Retinal pigment epithelial cell (primary cell): ENCODE data around the gene PTPRD.
A peak's percentile ranks its signal among the peaks of the same experiment; 100 is the strongest.

Source experiments
- DNase-seq: peaks from one replicate; pipeline ENCODE4 v3.0.0-alpha.2; 2010; ENCODE audit warnings: low read depth
- H3K4me3 ChIP-seq: 2 replicates; pipeline ENCODE4 v1.5.1; 2011; ENCODE audit warnings: mild to moderate bottlenecking, low read length, control low read depth, moderate library complexity
- TF ChIP-seq, protein P1 (sequence below): conservative IDR thresholded peaks from 2 replicates; pipeline ENCODE4 v1.5.1; 2011; ENCODE audit warnings: low read depth, low read length, control low read depth, inconsistent platforms

The PTPRD gene

DNA sequence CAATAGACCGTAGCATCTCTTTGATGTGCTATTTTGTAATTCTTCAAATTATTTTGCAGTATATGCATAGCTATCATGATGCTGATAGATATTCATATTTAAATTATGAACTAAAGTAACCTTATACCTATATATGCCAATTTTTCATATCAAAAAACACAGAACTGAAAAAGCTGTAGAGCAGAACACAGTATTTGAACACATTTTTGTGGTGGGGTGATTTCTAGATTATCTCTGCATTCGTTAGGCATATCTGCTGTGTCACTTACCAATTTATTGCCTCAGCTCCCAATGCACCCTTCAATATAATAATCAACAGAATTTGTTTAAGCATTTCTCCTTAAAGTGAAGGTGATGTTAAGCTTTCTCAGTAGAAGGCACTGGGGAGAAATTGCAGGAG is 998.2 kb downstream of the PTPRD start:
- TF ChIP-seq, protein P1, sequence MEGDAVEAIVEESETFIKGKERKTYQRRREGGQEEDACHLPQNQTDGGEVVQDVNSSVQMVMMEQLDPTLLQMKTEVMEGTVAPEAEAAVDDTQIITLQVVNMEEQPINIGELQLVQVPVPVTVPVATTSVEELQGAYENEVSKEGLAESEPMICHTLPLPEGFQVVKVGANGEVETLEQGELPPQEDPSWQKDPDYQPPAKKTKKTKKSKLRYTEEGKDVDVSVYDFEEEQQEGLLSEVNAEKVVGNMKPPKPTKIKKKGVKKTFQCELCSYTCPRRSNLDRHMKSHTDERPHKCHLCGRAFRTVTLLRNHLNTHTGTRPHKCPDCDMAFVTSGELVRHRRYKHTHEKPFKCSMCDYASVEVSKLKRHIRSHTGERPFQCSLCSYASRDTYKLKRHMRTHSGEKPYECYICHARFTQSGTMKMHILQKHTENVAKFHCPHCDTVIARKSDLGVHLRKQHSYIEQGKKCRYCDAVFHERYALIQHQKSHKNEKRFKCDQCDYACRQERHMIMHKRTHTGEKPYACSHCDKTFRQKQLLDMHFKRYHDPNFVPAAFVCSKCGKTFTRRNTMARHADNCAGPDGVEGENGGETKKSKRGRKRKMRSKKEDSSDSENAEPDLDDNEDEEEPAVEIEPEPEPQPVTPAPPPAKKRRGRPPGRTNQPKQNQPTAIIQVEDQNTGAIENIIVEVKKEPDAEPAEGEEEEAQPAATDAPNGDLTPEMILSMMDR = no peak

DNA sequence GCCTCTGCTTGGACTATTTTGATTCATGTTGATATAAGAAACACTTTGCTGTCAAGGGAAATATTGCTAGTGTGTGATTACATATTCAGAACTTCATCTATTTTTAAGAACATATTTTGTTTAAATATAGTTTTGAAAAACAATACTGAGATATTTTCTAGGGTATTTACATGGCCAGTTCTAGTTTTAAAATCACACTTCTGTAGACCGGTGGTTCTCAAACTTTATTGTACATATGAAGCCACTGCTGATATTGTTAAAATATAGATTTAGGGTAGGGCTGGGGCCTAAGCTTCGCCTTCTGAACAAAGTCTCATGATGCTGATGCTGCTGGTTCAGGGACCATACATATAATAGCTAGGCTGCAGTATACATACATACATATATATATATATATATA is 1000.0 kb downstream of the PTPRD start:
- no peak overlapping the region for H3K4me3 ChIP-seq
- DNase-seq = no peak
- TF ChIP-seq, protein P1 = no peak

More for the DNA sequence above, 998.2 kb downstream of the PTPRD start:
- no peak for DNase-seq
- H3K4me3 ChIP-seq = no peak overlapping the region

DNA sequence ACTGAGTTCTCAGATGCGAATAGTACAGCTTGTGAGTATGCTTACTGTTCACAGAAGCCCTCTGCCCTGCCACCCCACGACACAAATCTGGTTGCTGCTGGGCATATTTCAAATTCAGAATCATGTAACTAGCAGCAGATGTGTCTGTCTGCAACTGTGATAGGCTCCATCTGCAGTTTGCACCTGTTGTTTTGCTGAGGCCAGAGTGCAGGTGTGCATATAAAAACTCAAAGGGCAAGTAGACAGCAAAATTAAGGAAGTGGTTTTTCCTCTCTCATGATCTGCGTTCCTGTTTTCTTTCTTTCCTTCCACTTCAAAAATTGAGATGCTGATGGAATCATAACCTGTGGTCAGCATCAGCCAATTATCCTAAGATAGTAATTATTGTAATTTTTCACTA is 1000.5 kb downstream of the PTPRD start:
- TF ChIP-seq, protein P1 = no peak
- no peak overlapping the region for H3K4me3 ChIP-seq
- no peak for DNase-seq

DNA sequence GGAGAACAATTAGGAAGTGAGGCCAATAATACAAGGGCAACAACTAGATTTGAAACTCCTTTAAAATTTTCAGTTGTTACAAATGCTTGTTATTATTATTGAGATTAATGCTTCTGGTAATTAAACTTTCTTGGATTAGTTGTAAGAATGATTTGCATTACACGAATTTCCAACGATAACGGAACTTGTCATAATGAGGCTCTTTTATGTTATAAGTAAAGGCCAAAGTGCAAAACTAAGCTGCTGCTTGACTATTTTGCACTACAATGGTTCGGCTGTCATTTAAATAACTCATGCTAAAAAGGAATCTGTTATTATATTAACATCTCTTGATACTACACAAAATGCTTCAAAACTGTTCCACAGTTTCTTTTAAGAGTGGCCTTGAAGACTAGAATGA is 1007.1 kb downstream of the PTPRD start:
- H3K4me3 ChIP-seq = no peak overlapping the region
- DNase-seq = no peak

DNA sequence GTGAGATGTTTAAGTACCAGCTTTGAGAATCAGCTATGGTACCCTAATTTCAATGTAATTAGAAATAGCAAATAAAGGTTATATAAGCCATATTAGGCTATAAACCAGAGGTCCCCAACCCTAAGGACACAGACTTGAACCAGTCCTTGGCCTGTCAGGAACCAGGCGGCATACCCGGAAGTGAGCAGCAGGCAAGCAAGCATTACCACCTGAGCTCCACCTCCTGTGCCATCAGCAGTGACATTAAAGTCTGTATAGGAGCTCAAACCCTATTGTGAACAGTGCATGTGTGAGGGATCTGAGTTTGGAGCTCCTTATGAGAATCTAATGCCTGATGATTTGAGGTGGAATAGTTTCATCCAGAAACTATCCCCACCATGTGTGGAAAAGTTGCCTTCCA is 1009.5 kb downstream of the PTPRD start:
- TF ChIP-seq, protein P1 = no peak
- DNase-seq = no peak
- H3K4me3 ChIP-seq = no peak overlapping the region

More for the DNA sequence above, 1007.1 kb downstream of the PTPRD start:
- TF ChIP-seq, protein P1 = no peak

DNA sequence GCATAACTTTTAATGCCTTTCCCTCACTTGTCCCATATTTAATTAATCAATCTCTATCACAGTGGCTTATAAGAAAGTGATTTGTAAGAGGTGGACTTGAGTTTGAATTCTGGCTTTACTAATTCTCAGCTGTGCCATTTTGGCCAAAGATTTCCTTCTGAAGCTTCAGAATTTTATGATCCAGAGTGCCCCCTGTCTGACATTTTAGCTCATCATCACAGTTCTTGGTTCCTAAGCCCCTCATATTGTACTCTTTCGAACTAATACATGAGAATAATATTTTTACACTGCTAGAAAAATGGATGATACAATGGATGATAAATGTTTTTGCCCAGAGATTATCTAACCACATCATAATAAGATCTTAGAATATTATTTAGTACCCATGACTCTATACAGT is 1014.1 kb downstream of the PTPRD start:
- no peak overlapping the region for H3K4me3 ChIP-seq
- TF ChIP-seq, protein P1 = peak; percentile 12
- no peak for DNase-seq

DNA sequence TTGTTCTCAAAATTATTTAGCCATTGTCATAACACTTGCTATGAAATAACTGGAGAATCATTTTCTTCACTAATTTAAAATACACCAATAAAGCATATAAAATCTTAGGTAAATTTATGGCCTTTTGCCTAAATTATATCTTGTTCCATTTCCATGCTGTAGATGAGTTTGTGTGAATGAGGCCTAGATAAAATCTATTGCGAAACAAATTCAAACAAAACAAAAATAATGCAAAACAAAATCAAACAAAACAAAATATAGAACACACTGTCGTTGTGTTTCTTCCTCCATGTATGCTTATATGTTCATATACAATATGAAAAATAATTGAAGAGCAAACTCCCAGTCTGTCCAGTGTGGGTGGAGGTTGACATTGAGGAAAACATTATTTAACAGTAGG is 1020.7 kb downstream of the PTPRD start:
- no peak for DNase-seq
- TF ChIP-seq, protein P1 = no peak
- no peak overlapping the region for H3K4me3 ChIP-seq
